ENCODE measurements around the gene THSD4.

Gene THSD4

GRCh38 chr15:71810256-71811035 lies 695.2 kb downstream of the THSD4 start, which contains the start of gene NR2E3:
NR2E3 (plus strand) TSS chr15:71810554; CDS start chr15:71810744, 190 bp downstream.
- DNase-seq (ENCODE audit: low read depth) = no peak

- no peak for DNase-seq (ENCODE audit: low read depth)
Measured at GRCh38 chr15:71811036-71811736, 695.9 kb downstream of the THSD4 start.

- DNase-seq (ENCODE audit: low read depth) = no peak
Measured at GRCh38 chr15:71811752-71812735, 696.8 kb downstream of the THSD4 start.

- no peak for DNase-seq (ENCODE audit: low read depth)
Measured at GRCh38 chr15:71812966-71813722, 697.9 kb downstream of the THSD4 start.

- no peak for DNase-seq (ENCODE audit: low read depth)
Measured at GRCh38 chr15:71813723-71814470, 698.6 kb downstream of the THSD4 start.

GRCh38 chr15:71815301-71815700 lies 700.0 kb downstream of the THSD4 start:
- DNase-seq (ENCODE audit: low read depth) = no peak

- no peak for DNase-seq (ENCODE audit: low read depth)
Measured at GRCh38 chr15:71817351-71817750, 702.1 kb downstream of the THSD4 start.

- DNase-seq (ENCODE audit: low read depth) = no peak
Measured at GRCh38 chr15:71820127-71820526, 704.9 kb downstream of the THSD4 start.

GRCh38 chr15:71821547-71822129 lies 706.4 kb downstream of the THSD4 start:
- no peak for DNase-seq (ENCODE audit: low read depth)

- DNase-seq (ENCODE audit: low read depth) = no peak
Measured at GRCh38 chr15:71822890-71823630, 707.8 kb downstream of the THSD4 start.

GRCh38 chr15:71823801-71824200 lies 708.5 kb downstream of the THSD4 start:
- no peak for DNase-seq (ENCODE audit: low read depth)

GRCh38 chr15:71825021-71825730 lies 709.9 kb downstream of the THSD4 start:
- DNase-seq (ENCODE audit: low read depth) = no peak

GRCh38 chr15:71826196-71826595 lies 710.9 kb downstream of the THSD4 start:
- no peak for DNase-seq (ENCODE audit: low read depth)

GRCh38 chr15:71830981-71831380 lies 715.7 kb downstream of the THSD4 start:
- DNase-seq (ENCODE audit: low read depth) = no peak
